B cell (primary cell): Measurements from ENCODE around the gene TICAM1. TPM values are rescaled to one million over a fixed set of nuclear protein-coding genes. Genes with fewer than 3 reads are reported as not detected.

Source experiments
- ATAC-seq: fragments of 200-7000 bp; cut with Tn5 transposase; one replicate; pipeline ENCODE4 v1.10.0; 2021; ENCODE audit warnings: low read depth, mild to moderate bottlenecking, moderate number of reproducible peaks, moderate library complexity
- CTCF ChIA-PET: fragments of 350-600 bp; sonication (Branson Sonifier 250); formaldehyde crosslinking; loops from one replicate; lab custom pipeline; 2021; ENCODE audit warnings: antibody characterized with exemption, inconsistent platforms; lab: Charles Lee
- POLR2A ChIA-PET: fragments of 350-600 bp; sonication (Branson Sonifier 250); formaldehyde crosslinking; loops from one replicate; lab custom pipeline; 2021; ENCODE audit warnings: antibody characterized with exemption; lab: Charles Lee
- DNase-seq: peaks from one replicate; pipeline ENCODE4 v3.0.0; 2013
- H2AFZ ChIP-seq: 2 replicates; pipeline ENCODE4 v1.6.1; 2012; ENCODE audit warnings: mild to moderate bottlenecking, low read depth, low read length; ENCODE audit not compliant: insufficient read depth, poor library complexity, severe bottlenecking
- H3K27ac ChIP-seq, 2 donors: 1 replicate in 1 of 2; 2 replicates in 1 of 2; pipeline ENCODE4 v1.5.1; 2012 to 2013; ENCODE audit warnings: low read length in 2 of 2, mild to moderate bottlenecking in 2 of 2, moderate library complexity in 1 of 2
- H3K27me3 ChIP-seq, 4 experiments: fragments of 200-600 bp in 1 of 4; sonication (generic) in 1 of 4; replicated peaks in 1 of 4; 1 replicate in 2 of 4; 2 replicates in 2 of 4; pipeline versions ENCODE4 v1.6.1 to v1.7.0; 2013 to 2016; ENCODE audit warnings: low read length in 3 of 4, mild to moderate bottlenecking in 2 of 4, mixed read lengths in 1 of 4, moderate library complexity in 1 of 4; ENCODE audit not compliant: insufficient read depth in 4 of 4, control insufficient read depth in 3 of 4; ENCODE audit errors: control extremely low read depth in 1 of 4
- H3K36me3 ChIP-seq, 2 experiments: replicated peaks in 1 of 2; 1 replicate in 1 of 2; 2 replicates in 1 of 2; pipeline versions ENCODE4 v1.6.1 to v1.7.1; 2013; ENCODE audit warnings: low read length in 1 of 2; ENCODE audit not compliant: insufficient read depth in 2 of 2, control insufficient read depth in 1 of 2; ENCODE audit errors: control extremely low read depth in 1 of 2, extremely low read depth in 1 of 2
- H3K4me1 ChIP-seq, 2 donors: fragments of 200-600 bp in 1 of 2; sonication (generic) in 1 of 2; 1 replicate in 1 of 2; 2 replicates in 1 of 2; pipeline versions ENCODE4 v1.5.1 to v1.6.1; 2013 to 2017; ENCODE audit warnings: low read length in 2 of 2; ENCODE audit not compliant: control insufficient read depth in 2 of 2, insufficient read depth in 2 of 2
- H3K4me2 ChIP-seq: replicated peaks from 2 replicates; pipeline ENCODE3; 2012; ENCODE audit warnings: mild to moderate bottlenecking, low read depth, low read length; ENCODE audit not compliant: poor library complexity, severe bottlenecking
- H3K4me3 ChIP-seq, 5 experiments: fragments of 200-600 bp in 1 of 5; sonication (generic) in 1 of 5; 1 replicate in 3 of 5; 2 replicates in 2 of 5; pipeline versions ENCODE4 v1.5.1 to v1.7.0; 2011 to 2016; ENCODE audit warnings: low read length in 4 of 5, mild to moderate bottlenecking in 4 of 5, low read depth in 2 of 5, control low read depth in 1 of 5, moderate library complexity in 1 of 5; ENCODE audit not compliant: insufficient read depth in 1 of 5; ENCODE audit errors: control extremely low read depth in 1 of 5, extremely low read depth in 1 of 5
- H3K79me2 ChIP-seq: fragments of 200-600 bp; sonication (generic); one replicate; pipeline ENCODE4 v1.6.0; 2016; ENCODE audit warnings: low read length; ENCODE audit not compliant: control insufficient read depth, insufficient read depth
- H3K9ac ChIP-seq: fragments of 200-600 bp; sonication (generic); 2 replicates; pipeline ENCODE4 v1.6.1; 2017; ENCODE audit warnings: mild to moderate bottlenecking, low read length, moderate library complexity
- H3K9me3 ChIP-seq, 3 donors: one replicate each; pipeline versions ENCODE4 v1.6.1 to v1.7.1; 2013; ENCODE audit warnings: low read length in 2 of 3; ENCODE audit not compliant: control insufficient read depth in 2 of 3, insufficient read depth in 1 of 3; ENCODE audit errors: control extremely low read depth in 1 of 3
- H4K20me1 ChIP-seq: 2 replicates; pipeline ENCODE4 v1.6.0; 2012; ENCODE audit warnings: mild to moderate bottlenecking, low read length; ENCODE audit not compliant: insufficient read depth, control insufficient read depth, poor library complexity, severe bottlenecking
- H3K27ac Mint-ChIP-seq: one replicate; pipeline ENCODE4 v1.8.0; 2021; ENCODE audit warnings: mixed read lengths
- H3K27me3 Mint-ChIP-seq: one replicate; pipeline ENCODE4 v1.8.0; 2021; ENCODE audit warnings: mixed read lengths
- H3K4me1 Mint-ChIP-seq: one replicate; pipeline ENCODE4 v1.8.0; 2021; ENCODE audit warnings: mixed read lengths
- H3K4me3 Mint-ChIP-seq: one replicate; pipeline ENCODE4 v1.8.0; 2021; ENCODE audit warnings: mixed read lengths
- H3K9me3 Mint-ChIP-seq: one replicate; pipeline ENCODE4 v1.8.0; 2022; ENCODE audit warnings: mixed read lengths; ENCODE audit not compliant: insufficient read depth
- CTCF ChIP-seq: fragments of 200-600 bp; IDR thresholded peaks from one replicate; pipeline ENCODE4 v1.8.0; 2022; ENCODE audit warnings: antibody characterized with exemption, mild to moderate bottlenecking
- EZH2 ChIP-seq: IDR thresholded peaks from 2 replicates; pipeline ENCODE4 v1.6.1; 2012; ENCODE audit warnings: borderline replicate concordance, low read depth, mild to moderate bottlenecking, moderate library complexity, low read length; ENCODE audit not compliant: insufficient read depth, poor library complexity, severe bottlenecking
- WGBS: methylation state at CpG from one replicate; pipeline ENCODE4 v1.1.5; 2013; ENCODE audit warnings: missing lambda C conversion rate; ENCODE audit not compliant: insufficient coverage; 5-methylcytosine and 5-hydroxymethylcytosine counted together
- intact Hi-C: fragments of 100-400 bp; cut with micrococcal nuclease; formaldehyde crosslinking; loops from one replicate; pipeline ENCODE4 v1.10.0; 2022
- polyA plus RNA-seq: library from polyadenylated mRNA; depleted of rRNA; stranded (reverse); fragments of >200 nt; gene quantifications from 2 replicates; pipeline ENCODE4 v1.2.3, GENCODE V29; 2012
- total RNA-seq, 2 donors: library from RNA; stranded (reverse); fragments of 120-200 nt in 1 of 2; gene quantifications; 1 replicate in 1 of 2; 2 replicates in 1 of 2; pipeline versions ENCODE4 v1.2.3 to v1.2.4, GENCODE V29; 2013 to 2022

Gene TICAM1
- total and polyA plus RNA-seq, 2 donors (not counting 1 experiment from before 2014, with no cell fraction given): 12.7 to 19.7 TPM

- peak overlapping the region; percentile 89 for H3K4me2 ChIP-seq
- H3K27me3 Mint-ChIP-seq: peaks cover 3% of the 10 kb centered on the region
- DNase-seq (no peak), ATAC-seq (no peak)
- H3K9me3 ChIP-seq: peaks cover 0 to 9% (median 0%) of the 10 kb centered on the region in 3 donors
- peaks cover 23% of the 10 kb centered on the region for H3K4me1 Mint-ChIP-seq
- peak overlapping the region in 4 of 5 experiments; percentile 80 to 87 (median 80) for H3K4me3 ChIP-seq
- peak overlapping the region; percentile 88 for H3K4me3 Mint-ChIP-seq
- intact Hi-C loops: loop anchor here (5.0 kb wide), 2 partner anchors 56 to 396 kb away; partner anchors contain the start of gene HDGFL2
- no peak overlapping the region for H3K27ac ChIP-seq
- no peak overlapping the region for H2AFZ ChIP-seq
- POLR2A ChIA-PET: interaction anchor here (0.6 to 0.7 kb wide), 5 partner anchors 17 to 272 kb away, joined by 3 to 6 read pairs (median 3); no protein-coding TSS in a partner anchor
- peak overlapping the region; percentile 70 for H3K27ac Mint-ChIP-seq
- TF ChIP-seq CTCF: no peak
- no peak for TF ChIP-seq EZH2
- peaks cover 11% of the 10 kb centered on the region for H3K79me2 ChIP-seq
- H4K20me1 ChIP-seq: no peaks in the 10 kb centered on the region
- no peaks in the 10 kb centered on the region for H3K9me3 Mint-ChIP-seq
- peak overlapping the region; percentile 82 for H3K9ac ChIP-seq
- WGBS: 61% methylated on average over 7 of the region's 10 CpGs
- no peaks in the 10 kb centered on the region for H3K36me3 ChIP-seq
- CTCF ChIA-PET: interaction anchor here (0.5 to 13.6 kb wide), 10 partner anchors 17 to 265 kb away, joined by 3 to 219 read pairs (median 4); partner anchors contain the start of genes KDM4B and UHRF1
- H3K27me3 ChIP-seq: no peaks in the 10 kb centered on the region
- H3K4me1 ChIP-seq: peaks cover 6 to 29% of the 10 kb centered on the region in 2 donors
These were observed 36.8 kb upstream of the TICAM1 start for GRCh38 chr19:4868286-4868834.
